AG09319 (cell line): ENCODE results near the gene SPIRE2.

Experiments used
- DNase-seq: peaks from one replicate; pipeline ENCODE4 v3.0.0-alpha.2; 2010; ENCODE audit warnings: low read depth; ENCODE audit errors: extremely low read depth
- CTCF ChIP-seq: IDR thresholded peaks from 2 replicates; pipeline ENCODE4 v1.5.1; 2011; ENCODE audit warnings: low read depth, mild to moderate bottlenecking, inconsistent platforms, low read length, moderate library complexity

Gene SPIRE2

GRCh38 chr16:89883346-89884040 is 55.2 kb downstream of the SPIRE2 start:
- no peak for DNase-seq
- no peak for TF ChIP-seq CTCF

DNA sequence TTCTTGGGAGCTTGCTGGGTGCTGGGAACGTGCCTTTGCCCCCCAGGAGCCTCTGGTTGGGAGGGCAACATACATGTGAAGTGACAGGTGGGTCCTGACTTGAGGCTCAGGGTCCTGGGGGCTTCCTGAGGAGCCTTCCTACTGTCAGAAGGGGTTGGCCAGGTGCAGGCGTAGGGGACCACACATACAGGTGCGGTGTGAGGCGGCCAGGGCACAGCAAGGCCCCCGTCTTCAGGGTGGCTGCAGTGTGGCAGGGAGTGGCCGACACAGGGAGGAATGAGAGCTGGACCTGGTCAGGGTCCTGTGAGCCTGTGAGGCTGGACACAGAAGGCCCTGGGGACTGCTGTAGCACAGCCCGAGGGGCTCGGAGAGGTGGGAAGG is 55.8 kb downstream of the SPIRE2 start:
- no peak for TF ChIP-seq CTCF
- no peak for DNase-seq

- no peak for TF ChIP-seq CTCF
- no peak for DNase-seq
Observed at GRCh38 chr16:89887243-89887642, 59.0 kb downstream of the SPIRE2 start.

- DNase-seq: no peak
- TF ChIP-seq CTCF: no peak
Observed at GRCh38 chr16:89890200-89890599, 61.9 kb downstream of the SPIRE2 start.

GRCh38 chr16:89890886-89891657 is 62.8 kb downstream of the SPIRE2 start:
- TF ChIP-seq CTCF: no peak
- no peak for DNase-seq

GRCh38 chr16:89892055-89892630 is 63.9 kb downstream of the SPIRE2 start:
- DNase-seq: no peak
- TF ChIP-seq CTCF: no peak

GRCh38 chr16:89892635-89893034 is 64.4 kb downstream of the SPIRE2 start:
- no peak for TF ChIP-seq CTCF

More at GRCh38 chr16:89892635-89893034, 64.4 kb downstream of the SPIRE2 start:
- DNase-seq: no peak
